GM10266 (cell line): ENCODE measurements around the gene PRR36.

Experiments
- DNase-seq: peaks from one replicate; pipeline ENCODE4 v3.0.0; 2012; ENCODE audit errors: extremely low spot score
- TF ChIP-seq, protein P1 (sequence below): IDR thresholded peaks from 2 replicates; pipeline ENCODE4 v1.5.1; 2012; ENCODE audit warnings: mild to moderate bottlenecking, low read depth; ENCODE audit not compliant: control insufficient read depth, insufficient read depth; ENCODE audit errors: missing control alignments

The PRR36 gene

GRCh38 chr19:7901337-7901736, 27.1 kb upstream of the PRR36 start:
- TF ChIP-seq, protein P1, sequence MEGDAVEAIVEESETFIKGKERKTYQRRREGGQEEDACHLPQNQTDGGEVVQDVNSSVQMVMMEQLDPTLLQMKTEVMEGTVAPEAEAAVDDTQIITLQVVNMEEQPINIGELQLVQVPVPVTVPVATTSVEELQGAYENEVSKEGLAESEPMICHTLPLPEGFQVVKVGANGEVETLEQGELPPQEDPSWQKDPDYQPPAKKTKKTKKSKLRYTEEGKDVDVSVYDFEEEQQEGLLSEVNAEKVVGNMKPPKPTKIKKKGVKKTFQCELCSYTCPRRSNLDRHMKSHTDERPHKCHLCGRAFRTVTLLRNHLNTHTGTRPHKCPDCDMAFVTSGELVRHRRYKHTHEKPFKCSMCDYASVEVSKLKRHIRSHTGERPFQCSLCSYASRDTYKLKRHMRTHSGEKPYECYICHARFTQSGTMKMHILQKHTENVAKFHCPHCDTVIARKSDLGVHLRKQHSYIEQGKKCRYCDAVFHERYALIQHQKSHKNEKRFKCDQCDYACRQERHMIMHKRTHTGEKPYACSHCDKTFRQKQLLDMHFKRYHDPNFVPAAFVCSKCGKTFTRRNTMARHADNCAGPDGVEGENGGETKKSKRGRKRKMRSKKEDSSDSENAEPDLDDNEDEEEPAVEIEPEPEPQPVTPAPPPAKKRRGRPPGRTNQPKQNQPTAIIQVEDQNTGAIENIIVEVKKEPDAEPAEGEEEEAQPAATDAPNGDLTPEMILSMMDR, result no peak
- DNase-seq, result no peak

DNA sequence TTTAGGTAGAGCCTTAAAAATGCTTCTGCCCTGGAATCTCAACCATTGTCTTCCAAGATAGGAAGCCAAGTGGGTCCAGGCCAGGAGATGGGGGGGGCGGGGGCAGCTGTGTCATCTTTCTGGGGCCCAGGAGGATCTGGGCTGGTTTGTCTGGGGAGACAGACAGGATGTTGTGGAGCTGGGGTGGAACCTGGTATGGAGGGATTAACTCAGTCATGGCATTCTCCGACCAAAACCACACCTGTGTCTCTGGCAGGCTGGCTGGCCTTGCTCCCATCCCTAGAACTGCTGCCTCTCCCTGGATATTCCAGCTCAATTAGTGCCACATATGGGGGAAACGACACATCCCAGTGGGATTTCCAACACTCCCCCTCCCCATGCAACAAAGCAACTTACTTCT, 26.7 kb upstream of the PRR36 start:
- TF ChIP-seq, protein P1, result no peak
- no peak for DNase-seq

DNA sequence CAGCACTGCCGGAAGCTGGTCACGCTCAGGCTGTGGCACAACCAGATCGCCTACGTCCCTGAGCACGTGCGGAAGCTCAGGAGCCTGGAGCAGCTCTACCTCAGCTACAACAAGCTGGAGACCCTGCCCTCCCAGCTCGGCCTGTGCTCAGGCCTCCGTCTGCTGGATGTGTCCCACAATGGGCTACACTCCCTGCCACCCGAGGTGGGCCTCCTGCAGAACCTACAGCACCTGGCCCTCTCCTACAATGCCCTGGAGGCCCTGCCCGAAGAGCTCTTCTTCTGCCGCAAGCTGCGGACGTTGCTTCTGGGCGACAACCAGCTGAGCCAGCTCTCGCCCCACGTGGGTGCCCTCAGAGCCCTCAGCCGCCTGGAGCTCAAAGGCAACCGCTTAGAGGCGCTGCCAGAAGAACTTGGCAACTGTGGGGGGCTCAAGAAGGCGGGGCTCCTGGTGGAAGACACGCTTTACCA, 26.2 kb upstream of the PRR36 start:
- TF ChIP-seq, protein P1, result no peak
- DNase-seq, result no peak

GRCh38 chr19:7899751-7900378, 25.7 kb upstream of the PRR36 start:
- TF ChIP-seq, protein P1, result no peak
- DNase-seq, result no peak

DNA sequence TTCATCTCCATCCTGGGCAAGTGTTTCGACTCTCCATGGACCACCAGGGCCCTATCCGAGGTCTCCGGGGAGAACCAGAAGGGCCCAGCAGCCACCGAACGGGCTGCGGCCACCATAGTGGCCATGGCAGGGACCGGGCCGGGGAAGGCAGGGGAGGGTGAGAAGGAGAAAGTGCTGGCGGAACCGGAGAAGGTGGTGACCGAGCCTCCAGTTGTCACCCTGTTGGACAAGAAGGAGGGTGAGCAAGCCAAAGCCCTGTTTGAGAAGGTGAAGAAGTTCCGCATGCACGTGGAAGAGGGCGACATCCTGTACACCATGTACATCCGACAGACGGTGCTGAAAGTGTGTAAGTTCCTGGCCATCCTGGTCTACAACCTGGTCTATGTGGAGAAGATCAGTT, 24.8 kb upstream of the PRR36 start:
- no peak for DNase-seq
- TF ChIP-seq, protein P1, result no peak

- no peak for DNase-seq
These were observed 23.1 kb upstream of the PRR36 start for GRCh38 chr19:7897292-7897691.

DNA sequence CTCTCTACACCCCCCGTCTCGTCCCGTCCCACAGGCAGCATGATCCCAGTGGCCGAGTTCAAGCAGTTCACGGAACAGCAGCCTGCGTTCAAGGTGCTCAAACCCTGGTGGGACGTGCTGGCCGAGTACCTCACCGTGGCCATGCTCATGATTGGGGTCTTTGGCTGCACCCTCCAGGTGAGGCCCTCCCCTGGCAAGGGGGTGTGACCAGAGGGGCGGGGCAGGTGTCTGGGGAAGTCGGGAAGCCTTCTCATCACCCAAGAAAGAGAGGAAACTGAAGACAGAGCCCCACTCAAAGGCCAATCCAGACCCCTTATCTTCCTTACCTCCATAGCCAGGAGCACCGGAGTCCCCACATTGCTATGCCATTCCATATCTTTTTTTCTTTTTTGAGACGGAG, 21.4 kb upstream of the PRR36 start:
- no peak for DNase-seq

More at GRCh38 chr19:7897292-7897691, 23.1 kb upstream of the PRR36 start:
- TF ChIP-seq, protein P1, result no peak

More for the DNA sequence above, 21.4 kb upstream of the PRR36 start:
- TF ChIP-seq, protein P1, result no peak
